Measurements from ENCODE around the gene CLMN. TPM values are rescaled to one million over a fixed set of nuclear protein-coding genes. Genes with fewer than 3 reads are reported as not detected.

Gene CLMN
- total RNA-seq, 1 donor from 2014 or later: 6.3 TPM

- Mint-ChIP-seq H3K27ac (no peak overlapping the region), H3K4me1 (no peaks in the 10 kb centered on the region), H3K27me3 (ENCODE audit: insufficient read depth, low read depth) (peaks cover 6% of the 10 kb centered on the region), H3K36me3 (no peaks in the 10 kb centered on the region), H3K9me3 (peaks cover 9% of the 10 kb centered on the region), H3K4me3 (no peak overlapping the region)
- no peaks in the 10 kb centered on the region for H3K9me3 ChIP-seq (ENCODE audit: low read depth)
- no peak overlapping the region for H3K9ac ChIP-seq
- H3K79me2 ChIP-seq (ENCODE audit: low read depth): no peaks in the 10 kb centered on the region
- H3K27ac ChIP-seq: no peak overlapping the region
- H3K4me3 ChIP-seq: no peak overlapping the region
- no peaks in the 10 kb centered on the region for H3K4me1 ChIP-seq
- no peaks in the 10 kb centered on the region for H3K36me3 ChIP-seq
- no peak for TF ChIP-seq CTCF (IDR thresholded peaks at IDR 0.05)
- no peak for TF ChIP-seq EZH2phosphoT487 (IDR thresholded peaks at IDR 0.05)
- TF ChIP-seq EZH2 (IDR thresholded peaks at IDR 0.05): no peak
- H3F3A ChIP-seq (ENCODE audit: low read depth): no peaks in the 10 kb centered on the region
- no peak overlapping the region for H2AFZ ChIP-seq (replicated peaks)
- no peaks in the 10 kb centered on the region for H4K20me1 ChIP-seq (ENCODE audit: low read depth)
- no peaks in the 10 kb centered on the region for H3K27me3 ChIP-seq
- no peak overlapping the region for H3K4me2 ChIP-seq
- no peak for DNase-seq (ENCODE audit: low spot score)
Measured at GRCh38 chr14:95353007-95353406, 33.3 kb upstream of the CLMN start.

GRCh38 chr14:95352481-95352880 is 32.8 kb upstream of the CLMN start:
- H3K9me3 ChIP-seq (ENCODE audit: low read depth): no peaks in the 10 kb centered on the region
- no peak overlapping the region for H2AFZ ChIP-seq (replicated peaks)
- Mint-ChIP-seq H3K27me3 (ENCODE audit: insufficient read depth, low read depth) (peaks cover 9% of the 10 kb centered on the region), H3K4me3 (no peak overlapping the region), H3K4me1 (no peaks in the 10 kb centered on the region), H3K36me3 (no peaks in the 10 kb centered on the region), H3K27ac (no peak overlapping the region), H3K9me3 (peaks cover 9% of the 10 kb centered on the region)
- H4K20me1 ChIP-seq (ENCODE audit: low read depth): no peaks in the 10 kb centered on the region
- H3K27ac ChIP-seq: no peak overlapping the region
- no peaks in the 10 kb centered on the region for H3K79me2 ChIP-seq (ENCODE audit: low read depth)
- no peak overlapping the region for H3K9ac ChIP-seq
- no peaks in the 10 kb centered on the region for H3K36me3 ChIP-seq
- H3K27me3 ChIP-seq: no peaks in the 10 kb centered on the region
- no peak overlapping the region for H3K4me2 ChIP-seq
- no peak for DNase-seq (ENCODE audit: low spot score)
- no peak overlapping the region for H3K4me3 ChIP-seq
- TF ChIP-seq EZH2phosphoT487 (IDR thresholded peaks at IDR 0.05) (no peak), EZH2 (IDR thresholded peaks at IDR 0.05) (no peak), CTCF (IDR thresholded peaks at IDR 0.05) (no peak)
- no peaks in the 10 kb centered on the region for H3K4me1 ChIP-seq
- H3F3A ChIP-seq (ENCODE audit: low read depth): no peaks in the 10 kb centered on the region

- no peak for DNase-seq (ENCODE audit: low spot score)
- no peak overlapping the region for H3K9ac ChIP-seq
- peaks cover 7% of the 10 kb centered on the region for H3K27me3 Mint-ChIP-seq (ENCODE audit: insufficient read depth, low read depth)
Measured at GRCh38 chr14:95349241-95349640, 29.5 kb upstream of the CLMN start.

More at GRCh38 chr14:95349241-95349640, 29.5 kb upstream of the CLMN start:
- H3K4me3 ChIP-seq: no peak overlapping the region
- H3K4me1 Mint-ChIP-seq: no peaks in the 10 kb centered on the region
- no peak overlapping the region for H3K4me2 ChIP-seq
- no peaks in the 10 kb centered on the region for H3F3A ChIP-seq (ENCODE audit: low read depth)
- peaks cover 8% of the 10 kb centered on the region for H3K9me3 Mint-ChIP-seq
- TF ChIP-seq EZH2 (IDR thresholded peaks at IDR 0.05) (no peak), EZH2phosphoT487 (IDR thresholded peaks at IDR 0.05) (no peak), CTCF (IDR thresholded peaks at IDR 0.05) (no peak)
- no peaks in the 10 kb centered on the region for H3K36me3 Mint-ChIP-seq
- no peaks in the 10 kb centered on the region for H3K79me2 ChIP-seq (ENCODE audit: low read depth)
- no peak overlapping the region for H2AFZ ChIP-seq (replicated peaks)
- H3K27ac ChIP-seq: no peak overlapping the region
- H3K27ac Mint-ChIP-seq: no peak overlapping the region
- H4K20me1 ChIP-seq (ENCODE audit: low read depth): no peaks in the 10 kb centered on the region
- H3K4me1 ChIP-seq: no peaks in the 10 kb centered on the region
- H3K27me3 ChIP-seq: no peaks in the 10 kb centered on the region
- no peak overlapping the region for H3K4me3 Mint-ChIP-seq
- no peaks in the 10 kb centered on the region for H3K36me3 ChIP-seq
- H3K9me3 ChIP-seq (ENCODE audit: low read depth): no peaks in the 10 kb centered on the region

All from neural progenitor cell (in vitro differentiated cells).